Mesodermal cell (in vitro differentiated cells): Measurements from ENCODE around the gene CD180.

Source experiments
- H3K27ac ChIP-seq: 2 replicates; pipeline ENCODE4 v1.7.0; 2013; ENCODE audit warnings: mild to moderate bottlenecking, low read depth, low read length, moderate library complexity; ENCODE audit not compliant: severe bottlenecking
- H3K36me3 ChIP-seq: 2 replicates; pipeline ENCODE4 v1.7.1; 2013; ENCODE audit warnings: mild to moderate bottlenecking, low read length, moderate library complexity; ENCODE audit not compliant: control insufficient read depth, insufficient read depth
- H3K4me1 ChIP-seq: one replicate; pipeline ENCODE4 v1.7.1; 2013; ENCODE audit warnings: mild to moderate bottlenecking, low read length; ENCODE audit not compliant: insufficient read depth, control insufficient read depth, poor library complexity, severe bottlenecking
- H3K4me3 ChIP-seq: 2 replicates; pipeline ENCODE4 v1.7.0; 2013; ENCODE audit warnings: low read length, control low read depth, mild to moderate bottlenecking; ENCODE audit not compliant: insufficient read depth, poor library complexity, severe bottlenecking; ENCODE audit errors: extremely low read depth
- H3K9me3 ChIP-seq: 2 replicates; pipeline ENCODE4 v1.7.1; 2013; ENCODE audit warnings: mild to moderate bottlenecking, low read length, moderate library complexity; ENCODE audit not compliant: control insufficient read depth
- WGBS, 2 experiments: methylation state at CpG; one replicate each; pipeline ENCODE4 v1.1.5; 2013; ENCODE audit warnings: missing lambda C conversion rate in 2 of 2; ENCODE audit not compliant: insufficient coverage in 2 of 2; 5-methylcytosine and 5-hydroxymethylcytosine counted together

CD180 gene

DNA sequence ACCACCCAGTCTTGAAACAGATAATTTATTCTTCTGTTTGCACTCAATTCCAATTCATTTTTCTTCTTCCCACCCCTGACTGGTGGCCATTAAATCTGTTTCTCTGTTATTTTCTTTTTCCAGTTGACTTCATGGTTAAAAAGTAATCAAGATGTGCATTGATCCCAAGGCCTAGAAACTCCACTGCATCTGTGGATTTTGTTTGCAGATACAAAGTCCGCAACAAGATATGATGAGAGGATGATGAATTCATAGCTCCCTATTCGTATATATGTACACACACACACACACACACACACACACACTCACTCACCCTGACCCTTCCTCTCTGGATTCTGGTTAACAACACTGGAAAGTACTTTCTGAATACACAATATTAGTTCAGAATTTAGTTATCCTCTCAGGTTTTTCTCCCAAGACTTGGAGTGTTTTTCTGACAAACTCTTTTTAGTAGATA, 52.4 kb downstream of the CD180 start:
- Histone ChIP-seq H3K4me1 (no peaks in the 10 kb centered on the region), H3K9me3 (no peaks in the 10 kb centered on the region), H3K36me3 (peaks cover 49% of the 10 kb centered on the region), H3K27ac (no peak overlapping the region), H3K4me3 (no peak overlapping the region)
- no CpG with 5 or more reads among the region's 2 CpGs for WGBS, 2 experiments

DNA sequence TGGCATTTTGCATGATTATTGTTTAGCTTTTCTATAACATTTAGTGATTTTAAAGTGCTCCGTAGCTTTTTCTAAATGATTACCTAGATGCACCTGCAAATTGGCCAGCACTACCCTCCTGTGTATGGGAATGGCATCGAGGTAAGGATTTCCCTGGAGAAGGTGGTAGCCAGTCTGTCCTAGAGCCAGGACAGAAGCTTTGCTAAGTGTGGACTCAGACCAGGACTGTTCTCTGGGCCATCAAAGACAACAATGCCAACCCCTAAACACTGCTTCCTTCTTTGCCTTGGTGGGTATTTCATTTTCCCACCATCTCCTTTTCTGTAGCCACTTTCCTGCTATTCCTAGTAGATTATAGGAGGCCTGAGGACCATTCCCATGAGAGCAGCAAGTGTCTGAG, 53.0 kb downstream of the CD180 start:
- Histone ChIP-seq H3K9me3 (no peaks in the 10 kb centered on the region), H3K4me1 (no peaks in the 10 kb centered on the region), H3K36me3 (peaks cover 49% of the 10 kb centered on the region), H3K4me3 (no peak overlapping the region), H3K27ac (no peak overlapping the region)
- 100% methylated on average over 1 of the region's 2 CpGs; no CpG with 5 or more reads in 1 of the 2 experiments for WGBS, 2 experiments

DNA sequence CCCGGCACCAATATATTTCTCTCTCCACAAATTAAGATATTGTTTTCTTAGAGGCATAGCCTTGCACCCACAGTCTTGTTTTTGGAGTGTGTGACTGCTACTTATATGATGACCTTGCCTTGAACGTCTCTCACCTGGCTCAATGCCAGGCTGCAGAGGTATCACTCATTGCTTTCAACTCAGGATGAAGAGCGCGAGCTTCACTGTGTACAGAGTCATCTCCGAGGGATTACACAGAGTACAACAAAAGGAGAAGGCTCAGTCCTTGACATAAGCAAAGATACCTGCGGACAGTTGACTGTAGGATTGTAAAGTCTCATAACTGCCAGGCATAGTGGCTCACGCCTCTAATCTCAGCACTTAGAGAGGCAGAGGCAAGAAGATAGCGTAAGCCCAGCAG, 53.8 kb downstream of the CD180 start:
- H3K27ac ChIP-seq = no peak overlapping the region
- 92 to 99% methylated on average over 5 to 7 of the region's 8 CpGs for WGBS, 2 experiments
- peaks cover 47% of the 10 kb centered on the region for H3K36me3 ChIP-seq

DNA sequence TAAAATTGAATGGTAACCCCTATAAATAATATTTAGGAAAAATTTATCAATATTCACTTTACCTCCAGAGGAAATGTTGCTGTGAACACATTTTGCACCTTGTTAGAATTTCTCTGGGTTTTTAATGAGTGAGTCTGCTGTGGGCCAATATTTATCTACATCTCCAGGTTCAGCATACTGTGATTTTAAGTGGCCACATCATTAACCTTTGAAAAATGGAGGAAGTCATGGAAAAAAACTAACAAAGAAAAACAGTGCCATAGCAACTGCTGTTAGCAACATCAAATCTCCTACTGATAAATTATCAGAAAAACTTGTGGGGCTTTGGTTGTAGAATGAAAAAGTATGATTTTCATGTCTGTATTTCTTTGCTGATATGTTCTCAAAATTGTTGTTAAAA, 55.0 kb downstream of the CD180 start:
- H3K9me3 ChIP-seq = no peaks in the 10 kb centered on the region
- H3K4me3 ChIP-seq = no peak overlapping the region
- H3K36me3 ChIP-seq = peaks cover 52% of the 10 kb centered on the region

More for the DNA sequence above, 53.8 kb downstream of the CD180 start:
- Histone ChIP-seq H3K9me3 (no peaks in the 10 kb centered on the region), H3K4me1 (no peaks in the 10 kb centered on the region), H3K4me3 (no peak overlapping the region)

DNA sequence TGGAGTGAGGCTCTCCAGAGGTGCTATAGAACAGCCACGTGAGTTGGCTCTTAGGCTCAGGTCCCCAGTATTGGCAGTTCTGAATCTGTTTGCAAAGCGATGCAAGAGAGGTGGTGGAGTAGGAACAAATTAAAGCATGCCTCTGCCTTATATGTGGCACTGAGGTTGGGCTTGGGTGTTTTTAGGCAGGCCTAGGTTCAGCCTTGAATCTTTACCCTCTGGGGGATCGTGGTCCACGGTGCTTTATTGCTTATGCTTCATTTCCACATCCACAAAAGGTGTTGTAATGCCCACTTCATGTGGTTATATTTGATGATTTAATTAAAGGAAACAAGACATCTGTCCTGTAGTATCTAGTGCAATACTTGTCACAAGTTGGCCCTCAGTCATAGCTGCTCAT, 56.2 kb downstream of the CD180 start:
- Histone ChIP-seq H3K27ac (no peak overlapping the region), H3K4me1 (no peaks in the 10 kb centered on the region), H3K4me3 (no peak overlapping the region), H3K36me3 (peaks cover 54% of the 10 kb centered on the region), H3K9me3 (no peaks in the 10 kb centered on the region)
- 96 to 100% methylated on average over 1 to 2 of the region's 4 CpGs for WGBS, 2 experiments

More for the DNA sequence above, 55.0 kb downstream of the CD180 start:
- Histone ChIP-seq H3K4me1 (no peaks in the 10 kb centered on the region), H3K27ac (no peak overlapping the region)

DNA sequence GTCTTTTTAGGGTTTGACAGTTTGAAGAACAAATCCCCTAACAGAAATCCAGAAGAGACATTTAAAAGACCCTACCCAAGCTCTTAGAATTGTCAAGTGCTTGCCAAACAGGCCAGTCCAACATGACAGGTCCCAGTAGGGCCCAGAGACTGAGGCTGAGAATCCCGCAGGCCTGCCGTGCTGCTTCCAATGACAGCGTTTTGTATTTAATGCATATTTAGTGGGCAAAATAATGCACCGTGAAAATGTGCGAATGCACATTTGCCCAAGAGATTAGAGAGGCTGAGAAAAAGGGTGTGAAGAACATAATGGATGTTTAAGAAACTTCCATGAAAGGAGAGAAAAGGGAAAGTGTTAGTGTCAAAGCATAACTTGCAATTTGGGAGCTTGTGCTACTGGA, 57.6 kb downstream of the CD180 start:
- no peak overlapping the region for H3K27ac ChIP-seq
- no peak overlapping the region for H3K4me3 ChIP-seq
- no peaks in the 10 kb centered on the region for H3K9me3 ChIP-seq
- H3K4me1 ChIP-seq = no peaks in the 10 kb centered on the region
- 93% methylated on average over 5 of the region's 5 CpGs for WGBS, 2 experiments
- peaks cover 48% of the 10 kb centered on the region for H3K36me3 ChIP-seq

DNA sequence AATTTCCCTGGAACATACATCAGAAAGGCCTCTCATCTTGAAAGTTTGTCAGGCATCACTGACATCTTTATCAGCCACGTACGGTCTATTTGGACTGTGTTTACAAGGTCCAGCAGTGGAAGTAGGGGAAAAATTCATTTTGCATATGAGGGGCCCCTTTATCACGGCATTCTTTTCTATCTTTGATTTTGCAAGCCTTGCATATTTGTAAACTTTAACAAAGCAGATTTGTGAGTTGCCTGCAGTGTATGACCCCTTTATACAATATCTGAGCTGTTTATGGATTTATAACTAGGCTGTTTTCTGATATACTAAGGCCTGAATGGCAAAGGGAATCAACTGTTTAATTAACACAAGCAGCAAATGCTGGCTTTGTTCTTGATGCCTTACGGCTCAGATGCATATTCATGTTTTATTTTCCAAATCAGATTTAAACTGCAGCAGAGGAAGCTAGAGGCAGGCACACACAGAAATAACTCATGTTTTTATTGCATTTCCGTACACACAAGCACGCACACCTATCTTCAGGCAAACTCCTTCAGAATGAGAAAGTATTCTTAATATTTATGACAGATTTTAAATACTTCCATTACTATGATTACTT, 61.1 kb downstream of the CD180 start:
- whole genome bisulfite sequencing, 2 experiments = 82% methylated on average over 4 of the region's 6 CpGs; no CpG with 5 or more reads in 1 of the 2 experiments
- no peaks in the 10 kb centered on the region for H3K9me3 ChIP-seq
- peaks cover 33% of the 10 kb centered on the region for H3K36me3 ChIP-seq
- H3K4me1 ChIP-seq = no peaks in the 10 kb centered on the region
- H3K27ac ChIP-seq = no peak overlapping the region
- no peak overlapping the region for H3K4me3 ChIP-seq

DNA sequence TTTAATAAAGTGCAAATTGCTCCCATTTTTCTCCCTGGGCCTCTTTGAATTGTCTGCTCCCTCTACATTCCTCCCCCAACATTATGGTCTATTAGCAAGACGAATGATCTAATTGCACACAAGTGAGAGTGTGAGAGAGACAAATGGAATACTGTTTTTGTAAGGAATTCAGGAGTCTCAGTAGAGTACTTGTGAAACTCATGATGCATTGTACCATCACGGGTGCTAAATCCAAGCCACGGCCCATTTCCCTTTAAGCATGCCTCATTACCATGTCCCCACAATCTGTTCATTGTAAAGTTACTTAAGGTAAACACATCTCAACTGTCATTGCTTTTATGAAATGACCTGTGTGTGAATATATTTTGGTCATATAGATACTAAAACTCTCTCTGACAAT, 62.8 kb downstream of the CD180 start:
- no CpG with 5 or more reads among the region's 3 CpGs for WGBS, 2 experiments
- Histone ChIP-seq H3K4me1 (no peaks in the 10 kb centered on the region), H3K4me3 (no peak overlapping the region), H3K9me3 (no peaks in the 10 kb centered on the region), H3K27ac (no peak overlapping the region), H3K36me3 (peaks cover 43% of the 10 kb centered on the region)

DNA sequence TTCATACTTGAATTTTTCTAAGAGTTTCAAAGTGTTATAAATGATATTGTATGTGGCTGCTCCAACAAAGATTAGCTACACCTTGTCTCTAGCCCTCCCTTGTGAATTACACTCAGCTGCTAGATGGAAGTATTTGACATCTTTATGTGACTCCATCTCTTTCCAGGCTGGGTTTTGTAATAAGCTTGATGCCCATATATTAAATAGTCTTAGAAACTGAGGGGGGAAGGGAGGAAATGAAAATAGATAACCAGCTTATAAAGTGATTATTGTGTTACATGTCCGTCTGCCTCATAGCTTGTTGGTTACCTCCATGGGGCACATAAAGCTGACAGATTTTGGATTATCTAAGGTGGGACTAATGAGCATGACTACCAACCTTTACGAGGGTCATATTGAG, 63.4 kb downstream of the CD180 start:
- H3K9me3 ChIP-seq = no peaks in the 10 kb centered on the region
- H3K36me3 ChIP-seq = peaks cover 47% of the 10 kb centered on the region
- H3K4me3 ChIP-seq = no peak overlapping the region
- H3K27ac ChIP-seq = no peak overlapping the region
- no peaks in the 10 kb centered on the region for H3K4me1 ChIP-seq
- 45 to 50% methylated on average over 2 of the region's 2 CpGs for WGBS, 2 experiments

DNA sequence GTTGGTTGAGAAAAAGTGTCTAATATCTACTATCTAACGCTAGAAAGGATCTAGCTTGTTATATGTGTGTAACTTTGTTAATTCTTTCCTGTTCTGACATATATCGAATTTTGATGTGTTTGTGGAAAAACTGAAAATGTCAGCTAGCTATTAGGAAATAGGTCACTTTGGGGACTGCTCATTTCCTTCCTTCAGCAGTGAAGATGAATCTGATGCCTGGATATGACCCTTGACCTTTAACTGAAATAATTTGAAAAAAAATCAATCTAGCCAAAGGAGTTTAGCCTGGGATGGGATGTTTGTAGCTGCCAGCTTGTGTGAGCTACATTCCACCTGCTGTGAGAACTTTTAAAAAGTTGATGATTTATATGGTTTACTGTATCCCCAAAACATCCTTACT, 66.8 kb downstream of the CD180 start:
- H3K27ac ChIP-seq = no peak overlapping the region
- no peak overlapping the region for H3K4me3 ChIP-seq
- H3K4me1 ChIP-seq = no peaks in the 10 kb centered on the region
- WGBS, 2 experiments = 81 to 90% methylated on average over 1 to 2 of the region's 2 CpGs
- no peaks in the 10 kb centered on the region for H3K9me3 ChIP-seq
- peaks cover 30% of the 10 kb centered on the region for H3K36me3 ChIP-seq
